Putamen (tissue), 1 donor: Measurements from ENCODE around the gene NUP85.
"Not testable (repeated sequence)": the region's sequence is repeated elsewhere in the genome, so short reads cannot be mapped to it uniquely, and the experiment has no call there.

Experiments
- DNase-seq: peaks from one replicate; pipeline ENCODE4 v3.0.0-alpha.2; 2016; ENCODE audit warnings: low spot score

The NUP85 gene

DNA sequence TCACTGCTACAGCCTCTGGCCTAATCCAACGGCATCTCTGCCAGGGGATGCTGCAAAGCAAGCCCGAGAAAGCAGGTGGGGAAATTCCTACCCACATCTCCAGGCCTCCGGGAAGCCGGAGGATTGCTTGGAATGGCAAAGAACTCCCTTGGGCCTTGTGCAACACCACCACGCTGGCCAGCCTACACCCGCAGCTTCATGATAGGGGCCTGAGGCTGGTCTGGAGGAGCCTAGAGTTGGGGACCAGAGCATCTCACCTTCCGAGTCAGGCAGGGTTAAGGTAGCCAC, 35.6 kb downstream of the NUP85 start:
- DNase-seq, result no peak

DNA sequence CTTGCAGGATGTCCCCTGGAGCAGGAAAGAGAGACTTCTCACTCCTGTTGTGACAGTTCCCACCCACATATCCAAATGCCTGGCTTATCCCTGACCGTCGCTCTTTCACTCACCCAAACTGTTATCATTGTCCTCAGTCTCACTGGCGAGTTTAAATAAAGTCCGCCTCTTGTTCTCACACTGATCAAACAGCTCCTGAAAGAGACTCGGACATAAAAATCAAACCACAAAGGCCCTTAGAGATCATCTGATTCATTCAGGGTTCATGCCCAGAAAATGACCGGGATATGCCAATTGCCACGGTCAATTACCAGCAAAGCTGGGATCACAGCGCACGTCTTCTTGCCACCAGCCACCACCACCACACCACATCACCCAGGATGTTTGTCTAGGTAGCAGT, 36.0 kb downstream of the NUP85 start:
- no peak for DNase-seq

DNA sequence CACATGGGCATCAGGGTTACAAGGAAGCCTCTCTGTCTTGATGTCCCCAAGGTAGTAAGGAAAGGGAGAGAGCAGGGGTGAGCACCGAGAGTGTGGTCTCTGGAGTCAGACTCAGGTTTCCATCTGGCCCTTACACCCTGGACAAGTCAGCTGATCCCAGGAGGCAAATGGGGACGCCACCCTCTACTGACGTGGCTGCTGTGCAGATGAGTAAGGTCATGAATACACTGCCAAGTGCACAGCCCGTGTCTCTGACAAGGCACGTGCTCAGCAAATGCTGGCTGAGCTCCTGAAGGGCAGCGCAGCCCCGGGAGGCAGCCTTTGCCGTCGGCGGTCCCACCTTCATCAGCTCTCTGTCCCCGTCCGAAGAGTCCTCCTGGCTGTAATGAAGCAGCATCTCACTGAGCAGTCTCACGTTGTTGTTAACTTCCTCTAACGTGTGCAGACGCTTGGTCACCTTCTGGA, 36.5 kb downstream of the NUP85 start:
- no peak for DNase-seq

DNA sequence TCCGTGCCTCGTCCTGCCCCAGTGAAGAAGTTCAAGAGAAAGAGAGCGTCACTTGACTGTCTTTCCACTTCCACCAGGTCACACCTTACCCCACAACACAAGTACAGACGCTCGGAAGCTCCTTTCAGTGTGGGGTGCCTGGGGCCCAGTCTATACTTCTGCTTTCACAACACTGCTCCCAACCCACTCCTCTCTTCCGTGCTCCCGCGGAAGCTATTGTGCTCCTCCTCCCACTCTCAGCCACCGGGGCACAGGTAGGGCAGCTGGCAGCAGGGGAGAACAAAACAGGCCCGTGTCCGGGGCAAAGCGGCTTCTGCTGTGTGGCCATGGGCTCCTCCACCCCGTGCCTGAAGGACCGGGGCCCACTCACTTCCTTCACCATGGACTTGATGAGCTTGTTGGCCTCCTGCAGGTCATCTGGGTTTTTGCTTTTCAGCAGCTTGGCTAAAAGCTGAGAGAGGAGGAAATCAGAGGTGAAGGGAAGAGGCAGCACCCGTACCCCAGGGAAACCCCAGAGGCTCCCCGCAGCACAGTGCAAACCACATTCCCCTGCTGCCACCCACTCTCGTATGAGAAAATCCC, 37.1 kb downstream of the NUP85 start:
- DNase-seq, result no peak

DNA sequence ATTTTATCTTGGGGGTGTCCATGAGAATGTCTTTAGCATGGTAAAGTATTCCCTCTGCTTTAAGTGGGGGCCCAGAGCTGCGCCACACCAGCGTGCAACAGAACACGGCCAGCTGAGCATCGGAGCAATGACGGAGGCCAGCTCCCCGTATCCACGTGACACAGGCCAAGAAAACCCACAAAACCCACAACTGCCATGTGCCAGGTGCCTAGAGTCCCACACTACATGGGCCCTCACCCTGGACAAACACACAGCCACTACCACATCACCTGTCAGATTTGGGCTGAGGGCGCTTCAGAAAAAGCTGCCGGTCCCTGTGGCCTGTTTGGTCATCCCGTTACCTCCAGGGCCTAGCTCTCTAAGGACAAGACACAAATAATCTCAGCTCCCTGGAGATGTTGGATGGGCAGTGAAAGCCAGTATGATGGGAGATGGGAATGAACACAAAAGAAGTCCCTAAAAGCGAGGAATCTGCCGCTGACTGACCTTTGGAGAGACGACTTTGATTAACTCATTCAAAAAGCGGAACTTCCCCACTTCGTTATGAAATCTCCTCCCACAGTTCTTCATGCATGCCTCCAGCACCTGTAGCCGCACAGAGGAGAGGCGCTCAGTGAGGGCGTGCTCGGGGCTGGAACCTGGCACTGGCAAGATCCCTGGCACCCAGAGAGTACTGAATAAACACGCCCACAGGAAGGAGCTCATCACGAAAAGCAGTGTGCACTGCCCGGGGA, 38.8 kb downstream of the NUP85 start:
- peak; percentile 63 for DNase-seq

DNA sequence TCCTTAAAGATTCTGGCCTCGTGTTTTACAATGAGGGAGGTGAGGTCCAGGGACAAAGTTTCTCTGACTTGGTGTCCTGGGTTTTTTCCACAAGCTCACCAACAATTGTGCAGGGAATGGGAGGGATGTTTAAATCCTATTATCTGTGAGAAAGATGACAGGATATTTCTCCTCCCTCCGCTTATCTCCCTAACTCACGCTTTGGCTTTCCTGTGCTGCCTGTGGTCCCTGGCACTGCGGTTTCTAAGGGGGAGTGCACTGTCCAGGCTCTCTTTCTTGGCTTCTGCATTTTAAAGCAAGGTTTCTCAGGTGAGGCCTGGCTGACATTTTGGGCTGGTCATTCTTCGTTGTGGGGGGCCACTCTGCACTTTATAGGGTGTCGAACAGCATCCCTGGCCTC, 39.5 kb downstream of the NUP85 start:
- no peak for DNase-seq

DNA sequence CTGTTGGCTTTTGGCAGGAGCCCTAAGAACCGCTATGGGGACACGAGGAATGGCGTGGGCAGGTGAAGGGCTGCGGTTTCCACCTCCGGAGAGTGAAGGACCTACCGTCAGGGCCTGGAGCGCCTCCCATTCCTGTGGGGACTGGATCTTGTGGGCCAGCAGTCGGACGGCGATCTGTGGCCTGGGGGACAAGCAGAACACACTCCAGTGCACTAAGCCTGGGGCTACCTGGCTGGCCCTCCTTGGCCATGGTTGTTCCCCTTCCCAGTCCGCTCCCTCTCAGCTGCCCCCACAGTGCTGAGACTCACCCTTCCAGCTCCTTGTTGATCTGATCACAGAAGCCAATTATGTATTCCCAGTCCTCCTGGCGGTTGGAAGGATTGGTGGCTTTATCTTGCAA, 40.9 kb downstream of the NUP85 start:
- DNase-seq, result no peak

DNA sequence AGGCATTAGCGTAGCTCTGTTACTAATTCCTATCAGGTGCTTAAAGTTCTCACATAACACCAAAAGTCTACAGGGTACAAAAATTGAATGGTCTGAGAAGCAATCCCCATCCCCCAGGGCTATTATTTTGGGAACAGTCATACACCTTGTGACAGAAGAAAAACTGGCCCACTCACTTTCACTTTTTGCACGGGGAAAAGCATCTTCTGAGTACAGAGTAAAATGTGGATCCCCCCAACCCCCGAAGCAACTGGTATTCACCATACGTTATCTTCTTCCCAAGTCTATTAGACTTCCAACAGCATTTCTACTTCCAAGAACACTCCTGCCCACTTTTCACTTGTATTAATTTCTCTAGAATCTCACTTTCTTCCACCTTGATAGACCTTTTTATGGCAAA, 44.1 kb downstream of the NUP85 start:
- no peak for DNase-seq

DNA sequence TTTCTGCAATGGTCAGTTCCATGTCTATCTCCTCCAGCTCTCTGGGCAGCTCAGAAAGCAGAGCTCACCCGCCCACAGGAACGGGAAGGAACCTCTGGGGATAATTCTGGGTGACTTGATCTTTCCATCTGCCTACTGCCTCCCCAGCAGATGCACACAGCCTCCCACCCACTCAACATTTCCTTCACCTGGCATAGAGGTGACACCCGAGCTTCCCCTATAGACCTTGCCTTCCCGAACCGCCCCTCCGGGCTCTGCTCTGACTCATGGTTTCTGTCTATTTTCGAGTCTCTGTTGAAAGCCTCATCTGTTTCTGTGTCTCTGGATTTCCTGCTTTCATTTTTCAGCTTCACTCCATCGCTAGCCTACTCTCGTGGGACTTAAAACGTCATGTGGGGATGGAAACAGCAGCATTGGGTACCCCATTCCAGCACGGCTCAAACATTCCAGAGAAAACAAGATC, 44.6 kb downstream of the NUP85 start:
- peak; percentile 84 for DNase-seq

DNA sequence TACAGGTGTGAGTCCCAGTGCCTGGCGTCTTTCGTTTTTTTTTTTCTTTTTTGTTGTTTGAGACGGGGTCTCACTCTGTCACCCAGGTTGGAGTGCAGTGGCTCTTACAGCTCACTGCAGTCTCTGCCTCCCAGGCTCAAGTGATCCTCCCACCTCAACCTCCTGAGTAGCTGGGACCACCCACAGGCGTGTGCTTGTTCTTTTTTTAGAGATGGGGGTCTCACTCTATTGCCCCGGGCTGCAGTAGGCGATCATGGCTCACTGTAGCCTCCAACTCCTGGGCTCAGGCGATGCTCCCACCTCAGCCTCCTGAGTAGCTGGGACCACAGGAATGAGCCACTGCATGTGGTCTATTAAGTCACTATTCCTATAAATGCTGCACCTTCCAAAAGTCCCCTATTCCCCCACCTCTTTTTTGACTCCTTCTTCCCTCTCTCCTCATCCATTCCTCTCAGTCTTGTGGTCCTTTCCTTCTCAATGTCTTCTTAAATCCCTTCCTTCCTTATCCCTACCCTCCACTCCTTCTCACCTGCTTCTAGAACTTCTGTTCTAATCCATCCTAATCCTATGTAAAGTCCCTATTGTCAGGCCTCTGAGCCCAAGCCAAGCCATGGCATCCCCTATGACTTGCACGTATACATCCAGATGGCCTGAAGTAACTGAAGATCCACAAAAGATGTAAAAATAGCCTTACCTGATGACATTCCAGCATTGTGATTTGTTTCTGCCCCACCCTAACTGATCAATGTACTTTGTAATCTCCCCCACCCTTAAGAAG, 46.7 kb downstream of the NUP85 start:
- no peak for DNase-seq

DNA sequence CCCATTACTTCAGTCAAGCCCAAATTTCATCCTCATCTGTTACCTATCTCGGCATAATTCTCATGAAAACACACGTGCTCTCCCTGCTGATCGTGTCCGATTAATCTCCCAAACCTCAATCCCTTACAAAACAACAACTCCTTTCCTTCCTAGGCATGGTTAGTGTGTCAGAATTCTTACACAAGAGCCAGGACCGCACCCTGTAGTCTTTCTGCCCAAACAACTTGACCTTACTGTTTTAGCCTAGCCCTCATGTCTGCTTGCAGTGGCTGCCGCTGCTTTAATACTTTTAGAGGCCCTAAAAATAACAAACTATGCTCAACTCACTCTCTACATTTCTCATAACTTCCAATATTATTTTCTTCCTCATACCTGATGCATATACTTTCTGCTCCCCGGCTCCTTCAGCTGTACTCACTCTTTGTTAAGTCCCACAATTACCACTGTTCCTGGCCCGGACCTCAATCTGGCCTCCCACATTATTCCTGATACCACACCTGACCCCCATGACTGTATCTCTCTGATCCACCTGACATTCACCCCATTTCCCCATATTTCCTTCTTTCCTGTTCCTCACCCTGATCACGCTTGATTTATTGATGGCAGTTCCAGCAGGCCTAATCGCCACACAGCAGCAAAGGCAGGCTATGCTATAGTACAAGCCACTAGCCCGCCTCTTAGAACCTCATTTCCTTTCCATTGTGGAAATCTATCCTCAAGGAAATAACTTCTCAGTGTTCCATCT, 50.6 kb downstream of the NUP85 start:
- DNase-seq, result not testable (repeated sequence)

DNA sequence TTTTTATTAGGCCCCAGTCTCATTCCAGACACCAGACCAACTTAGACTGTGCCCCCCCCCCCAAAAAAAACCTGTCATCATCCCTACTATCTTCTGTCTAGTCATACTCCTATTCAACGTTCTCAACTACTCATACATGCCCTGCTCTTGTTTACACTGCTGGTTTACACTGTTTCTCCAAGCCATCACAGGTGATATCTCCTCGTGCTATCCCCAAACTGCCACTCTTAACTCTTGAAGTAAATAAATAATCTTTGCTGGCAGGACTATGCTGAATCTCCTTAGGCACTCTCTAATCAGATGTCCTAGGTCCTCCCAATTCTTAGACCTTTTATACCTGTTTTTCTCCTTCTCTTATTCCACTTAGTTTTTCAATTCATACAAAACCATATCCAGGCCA, 51.7 kb downstream of the NUP85 start:
- not testable (repeated sequence) for DNase-seq

DNA sequence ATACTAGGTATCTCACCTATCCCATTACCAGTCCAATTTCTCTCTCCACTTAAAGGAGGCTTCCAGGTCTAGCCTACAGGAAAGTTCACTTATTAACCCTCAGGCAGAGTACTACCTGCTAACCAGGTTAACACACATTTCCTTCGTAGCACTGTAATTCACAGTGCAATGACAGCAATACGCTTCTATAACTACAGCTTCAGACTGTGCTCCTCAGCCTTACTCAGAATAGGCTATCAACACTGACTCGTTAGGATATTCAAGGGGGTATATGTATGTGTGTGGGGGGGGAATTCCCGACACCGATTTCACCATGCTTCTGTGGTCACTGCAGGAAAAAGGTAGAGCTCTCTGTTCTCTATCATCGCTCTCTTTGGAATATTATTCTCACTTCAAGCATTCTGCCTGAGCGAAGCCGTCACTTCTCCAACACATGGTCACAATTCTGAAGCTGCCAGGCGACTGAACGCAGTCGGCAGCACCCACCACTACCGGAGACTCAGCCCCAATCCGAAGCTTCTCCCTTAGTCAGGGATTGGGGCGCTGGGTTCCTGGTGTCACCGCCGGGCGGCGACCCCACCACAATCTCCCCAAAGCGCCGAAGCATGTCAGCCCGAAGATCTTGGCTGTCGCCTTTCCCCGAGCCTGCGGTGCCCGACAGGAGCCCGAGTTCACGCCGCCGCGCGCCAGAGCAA, 55.3 kb downstream of the NUP85 start:
- DNase-seq, result no peak

DNA sequence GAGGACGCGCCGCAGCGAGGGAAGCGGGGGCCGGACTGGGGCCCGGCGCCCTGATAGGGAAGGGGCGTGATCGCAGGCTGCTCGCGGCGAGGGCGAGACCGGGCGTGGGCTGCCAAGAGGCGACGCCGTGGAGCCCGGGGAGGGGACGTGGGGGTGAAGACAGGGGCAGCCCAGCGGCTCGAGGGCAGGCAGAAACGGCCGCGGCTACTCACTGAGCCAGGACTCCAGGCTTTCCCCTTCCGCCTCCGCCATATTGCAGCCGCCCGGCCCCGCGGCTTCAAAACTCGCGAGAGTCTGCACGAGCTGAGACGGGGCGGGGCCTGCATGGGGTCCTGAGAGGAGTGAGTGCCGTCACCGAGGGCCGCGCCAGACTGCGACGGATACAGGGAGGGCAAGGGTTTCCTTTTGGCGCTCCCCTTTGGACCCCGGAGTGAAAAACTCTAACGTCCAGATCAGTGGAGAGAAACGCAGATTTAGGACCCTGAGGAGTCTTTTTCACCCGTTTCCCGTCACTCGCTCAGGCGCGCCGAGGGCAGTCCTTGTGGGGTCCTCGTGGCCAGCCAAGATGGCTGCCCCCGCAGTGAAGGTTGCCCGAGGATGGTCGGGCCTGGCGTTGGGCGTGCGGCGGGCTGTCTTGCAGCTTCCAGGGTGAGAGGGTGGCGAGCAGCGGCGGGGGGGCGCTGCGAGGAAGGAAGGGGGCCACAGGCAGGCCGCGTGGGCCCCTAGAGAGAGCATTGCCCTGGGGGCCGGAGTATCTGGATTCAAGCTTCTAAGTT, 56.0 kb downstream of the NUP85 start, which contains the start of the genes GGA3 and MRPS7:
TSS of gene GGA3 (minus strand) at position 271 of the 776 bp plus-strand sequence. CDS start at position 252, 19 bp downstream.
TSS of gene MRPS7 (plus strand) at position 544 of the 776 bp plus-strand sequence. CDS start at position 566, 22 bp downstream.
- DNase-seq, result peak; percentile 94

DNA sequence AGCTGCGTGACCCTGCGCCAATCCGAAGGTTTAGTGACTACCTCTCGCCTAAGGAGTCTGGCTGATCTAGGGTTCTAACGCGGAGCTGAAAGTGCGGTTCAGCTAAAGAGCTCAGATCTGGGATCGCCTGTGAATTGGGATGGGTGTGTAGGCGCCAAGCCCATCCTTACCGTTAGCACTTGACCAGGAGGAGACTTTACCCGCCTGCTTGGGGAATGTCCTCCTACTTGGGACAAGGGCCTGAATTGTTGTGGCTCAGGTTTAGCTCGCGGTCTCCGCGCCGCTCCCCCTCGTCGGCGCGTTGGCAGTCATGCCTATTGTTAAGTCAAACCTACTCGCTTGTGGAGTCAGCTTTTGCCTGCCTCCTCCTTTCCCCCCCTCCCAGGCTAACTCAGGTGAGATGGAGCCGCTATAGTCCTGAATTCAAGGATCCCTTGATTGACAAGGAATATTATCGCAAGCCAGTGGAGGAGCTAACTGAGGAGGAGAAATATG, 56.7 kb downstream of the NUP85 start:
- peak; percentile 53 for DNase-seq

DNA sequence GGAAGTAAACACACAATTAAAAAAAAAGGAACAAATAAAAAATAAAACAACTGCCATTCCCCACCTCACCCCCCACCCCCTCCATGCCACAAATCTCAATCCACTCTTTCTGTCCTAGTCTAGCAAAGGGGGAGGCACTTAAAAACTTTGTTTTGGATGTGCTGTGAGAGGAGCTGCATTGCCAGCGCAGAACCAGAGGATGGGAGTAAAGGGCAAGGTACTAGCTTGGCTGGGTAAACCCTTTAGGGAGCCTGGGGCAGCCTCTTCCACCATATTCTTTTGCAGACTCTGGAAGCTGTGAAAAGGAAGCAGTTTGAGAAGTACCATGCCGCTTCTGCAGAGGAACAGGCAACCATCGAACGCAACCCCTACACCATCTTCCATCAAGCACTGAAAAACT, 57.6 kb downstream of the NUP85 start:
- no peak for DNase-seq

DNA sequence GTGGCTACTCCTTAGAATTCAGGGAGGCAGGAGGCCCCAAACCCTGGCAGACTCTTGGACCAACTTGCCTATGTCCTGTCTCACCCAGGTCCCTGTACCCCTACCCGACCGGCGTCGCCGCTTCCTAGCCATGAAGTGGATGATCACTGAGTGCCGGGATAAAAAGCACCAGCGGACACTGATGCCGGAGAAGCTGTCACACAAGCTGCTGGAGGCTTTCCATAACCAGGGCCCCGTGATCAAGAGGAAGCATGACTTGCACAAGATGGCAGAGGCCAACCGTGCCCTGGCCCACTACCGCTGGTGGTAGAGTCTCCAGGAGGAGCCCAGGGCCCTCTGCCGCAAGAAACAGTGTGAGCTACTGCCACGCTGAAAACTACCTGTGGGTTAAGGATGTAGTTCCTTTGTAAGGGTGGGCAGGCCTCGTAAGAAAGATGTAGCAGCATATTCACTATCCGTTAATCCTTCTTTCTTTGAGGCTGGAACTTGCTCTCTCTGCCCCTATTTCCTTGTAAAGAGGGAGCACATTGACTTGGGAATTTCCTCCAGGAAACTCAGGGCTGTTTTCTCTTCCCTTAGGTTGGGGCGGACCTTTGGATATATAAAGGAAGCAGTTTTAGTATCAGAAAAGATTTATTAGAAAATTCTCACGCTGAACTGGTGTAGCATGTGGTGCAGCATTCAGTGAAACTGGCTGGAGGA, 60.3 kb downstream of the NUP85 start:
- DNase-seq, result no peak

DNA sequence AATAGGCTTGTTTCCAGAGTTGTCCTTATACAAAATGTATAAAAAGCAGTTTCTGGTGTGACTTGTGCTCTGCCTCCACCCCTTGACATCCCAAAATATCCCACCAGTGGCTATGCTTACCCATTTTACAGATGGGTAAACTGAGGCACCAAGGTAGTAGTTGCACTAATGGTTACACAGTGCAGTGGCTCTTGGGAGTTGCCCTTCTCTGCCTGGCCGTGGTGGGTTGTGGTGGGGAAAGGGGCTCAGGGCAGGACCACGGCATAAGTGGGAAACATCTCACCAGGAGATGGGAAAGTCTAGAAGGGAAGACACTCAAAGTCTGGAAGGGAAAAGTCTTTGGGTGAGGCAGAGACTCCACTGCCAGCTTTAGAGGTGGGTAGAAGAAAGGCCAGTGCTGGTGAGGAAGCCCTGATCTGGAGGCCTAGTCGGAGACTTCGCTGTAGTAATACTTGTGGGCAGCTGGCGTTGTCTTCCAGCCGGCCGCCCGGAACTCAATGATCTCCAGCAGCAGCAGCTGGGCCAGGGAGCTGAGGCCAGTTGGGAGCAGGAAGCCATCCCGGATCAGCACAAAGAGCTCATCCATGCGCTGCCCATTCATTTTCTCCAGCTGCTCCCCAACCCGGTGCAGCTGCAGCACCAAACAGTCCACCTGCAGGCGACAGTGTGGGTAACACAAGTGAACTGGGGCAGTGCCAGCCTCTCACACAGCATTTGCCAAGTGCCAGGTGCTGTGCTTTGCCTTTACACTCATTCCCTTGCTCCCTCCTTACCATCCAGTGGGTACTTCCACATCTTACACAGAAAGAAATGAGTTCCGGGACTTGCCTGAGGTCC, 61.1 kb downstream of the NUP85 start:
- DNase-seq, result no peak

DNA sequence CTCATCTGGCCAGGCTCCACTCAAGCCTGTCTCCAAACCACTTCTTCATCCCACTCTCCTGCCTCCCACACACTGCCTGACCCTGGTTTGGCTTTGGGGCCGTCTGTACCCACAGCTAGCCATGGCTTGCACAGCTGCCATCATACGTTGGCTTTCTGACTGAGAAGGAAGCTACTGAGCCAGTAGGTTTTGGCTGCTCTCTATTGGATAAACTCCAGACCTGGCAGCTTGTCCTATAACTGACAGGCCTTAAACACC, 61.6 kb downstream of the NUP85 start:
- no peak for DNase-seq
